ENCODE data around the gene NCOA1.
"Not testable (repeated sequence)": the region's sequence is repeated elsewhere in the genome, so short reads cannot be mapped to it uniquely, and the experiment has no call there.

DNA sequence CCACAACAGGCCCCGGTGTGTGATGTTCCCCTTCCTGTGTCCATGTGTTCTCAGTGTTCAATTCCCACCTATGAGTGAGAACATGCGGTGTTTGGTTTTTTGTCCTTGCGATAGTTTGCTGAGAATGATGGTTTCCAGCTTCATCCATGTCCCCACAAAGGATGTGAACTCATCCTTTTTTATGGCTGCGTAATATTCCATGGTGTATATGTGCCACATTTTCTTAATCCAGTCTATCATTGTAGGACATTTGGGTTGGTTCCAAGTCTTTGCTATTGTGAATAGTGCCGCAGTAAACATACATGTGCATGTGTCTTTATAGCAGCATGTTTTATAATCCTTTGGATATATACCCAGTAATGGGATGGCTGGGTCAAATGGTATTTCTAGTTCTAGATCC lies 309.4 kb downstream of the NCOA1 start:
- TF ChIP-seq ZC3H10 (CRISPR knock-in tag; IDR thresholded peaks at IDR 0.05); PATZ1 (CRISPR knock-in tag; IDR thresholded peaks at IDR 0.05; ENCODE audit: borderline replicate concordance): not testable (repeated sequence)

Data from SK-N-SH treated with all-trans-retinoic acid at 6 μM for 48 hours (cell line).